Lower leg skin (tissue), 4 donors: Measurements from ENCODE around the gene SORCS1. TPM values are rescaled to one million over a fixed set of nuclear protein-coding genes. Genes with fewer than 3 reads are reported as not detected.
A peak's percentile ranks its signal among the peaks of the same experiment; 100 is the strongest.

ENCODE experiments used
- DNase-seq, 2 donors: peaks; one replicate each; pipeline ENCODE4 v3.0.0-alpha.2; 2019; ENCODE audit warnings: low spot score in 2 of 2
- H3K4me3 ChIP-seq: fragments of 200-600 bp; sonication (generic); 2 replicates; pipeline ENCODE4 v1.5.1; 2017; ENCODE audit warnings: mild to moderate bottlenecking, low read depth; ENCODE audit not compliant: poor library complexity, severe bottlenecking
- CTCF ChIP-seq, 3 donors: fragments of 450-650 bp; IDR thresholded peaks; one replicate each; pipeline ENCODE4 v1.5.1; 2016; ENCODE audit warnings: antibody characterized with exemption in 3 of 3, mild to moderate bottlenecking in 3 of 3, moderate library complexity in 2 of 3
- POLR2A ChIP-seq, 2 donors: fragments of 450-650 bp; IDR thresholded peaks; one replicate each; pipeline ENCODE4 v1.6.1; 2016 to 2017; ENCODE audit warnings: antibody characterized with exemption in 2 of 2, mild to moderate bottlenecking in 1 of 2, moderate library complexity in 1 of 2
- WGBS, 2 donors: methylation state at CpG; one replicate each; pipeline ENCODE4 v1.1.5; 2018; 5-methylcytosine and 5-hydroxymethylcytosine counted together
- intact Hi-C: fragments of 100-400 bp; cut with DNase I; formaldehyde crosslinking; loops from one replicate; pipeline ENCODE4 v1.15.0; 2023; ENCODE audit warnings: low total_unique reads
- total RNA-seq, 4 donors: library from RNA; depleted of rRNA; stranded (reverse); fragments of >200 nt; gene quantifications; one replicate each; pipeline ENCODE4 v1.1.0, GENCODE V29; 2016

SORCS1 gene
- total RNA-seq, 4 donors from 2014 or later: 2.2 to 5.3 (median 2.9) TPM

DNA sequence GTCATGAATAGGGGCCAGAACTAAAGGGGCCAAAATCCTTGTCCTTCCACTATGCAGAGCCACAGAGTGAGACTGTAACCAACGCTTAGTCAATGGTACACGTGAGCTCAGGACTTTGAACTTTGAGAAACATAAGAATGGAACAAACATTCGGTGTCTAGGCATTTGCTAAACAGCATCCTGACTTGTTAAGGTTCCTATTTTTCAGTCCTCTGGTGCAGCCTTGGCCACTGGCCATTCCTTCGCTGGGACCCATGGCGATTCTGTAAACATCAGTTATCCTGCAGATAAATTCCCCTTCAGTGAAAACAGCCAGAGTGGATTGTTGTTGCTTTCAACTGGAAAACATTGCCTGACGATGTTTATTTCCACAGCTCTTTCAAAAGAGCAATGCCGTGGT lies 266.8 kb downstream of the SORCS1 start:
- DNase-seq: no peak
- intact Hi-C loops: no loop called here
- TF ChIP-seq POLR2A (IDR thresholded peaks at IDR 0.05) (no peak), CTCF (IDR thresholded peaks at IDR 0.05) (no peak)
- 67 to 72% methylated on average over 7 of the region's 7 CpGs for WGBS, 2 donors
- no peak overlapping the region for H3K4me3 ChIP-seq

GRCh38 chr10:106894692-106895091 lies 269.8 kb downstream of the SORCS1 start:
- 50 to 70% methylated on average over 1 of the region's 1 CpG for WGBS, 2 donors
- DNase-seq: peak in 1 of 2 donors; percentile 18
- H3K4me3 ChIP-seq: no peak overlapping the region
- TF ChIP-seq POLR2A (IDR thresholded peaks at IDR 0.05) (no peak), CTCF (IDR thresholded peaks at IDR 0.05) (no peak)
- intact Hi-C loops: no loop called here

GRCh38 chr10:106877574-106877973 lies 286.9 kb downstream of the SORCS1 start:
- 82 to 90% methylated on average over 5 of the region's 5 CpGs for WGBS, 2 donors
- no peak for TF ChIP-seq POLR2A (IDR thresholded peaks at IDR 0.05)
- TF ChIP-seq CTCF (IDR thresholded peaks at IDR 0.05): no peak
- intact Hi-C loops: no loop called here
- H3K4me3 ChIP-seq: no peak overlapping the region
- DNase-seq: no peak

DNA sequence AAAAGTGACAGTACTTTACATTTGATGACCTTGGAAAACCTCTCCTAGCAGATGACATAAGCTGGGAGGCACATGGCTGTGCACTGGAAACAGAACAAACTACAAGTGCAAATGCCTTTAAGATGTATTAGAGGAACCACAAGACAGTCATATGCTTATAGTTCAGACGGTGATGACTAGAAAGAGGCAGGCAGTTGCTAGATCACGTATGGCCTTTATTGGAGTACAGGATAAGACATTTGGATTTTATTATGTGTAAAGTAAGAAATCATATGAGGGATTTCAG lies 290.0 kb downstream of the SORCS1 start:
- intact Hi-C loops: no loop called here
- TF ChIP-seq POLR2A (IDR thresholded peaks at IDR 0.05): no peak
- no peak for TF ChIP-seq CTCF (IDR thresholded peaks at IDR 0.05)
- DNase-seq: no peak
- no peak overlapping the region for H3K4me3 ChIP-seq
- 37 to 57% methylated on average over 2 of the region's 2 CpGs for WGBS, 2 donors

DNA sequence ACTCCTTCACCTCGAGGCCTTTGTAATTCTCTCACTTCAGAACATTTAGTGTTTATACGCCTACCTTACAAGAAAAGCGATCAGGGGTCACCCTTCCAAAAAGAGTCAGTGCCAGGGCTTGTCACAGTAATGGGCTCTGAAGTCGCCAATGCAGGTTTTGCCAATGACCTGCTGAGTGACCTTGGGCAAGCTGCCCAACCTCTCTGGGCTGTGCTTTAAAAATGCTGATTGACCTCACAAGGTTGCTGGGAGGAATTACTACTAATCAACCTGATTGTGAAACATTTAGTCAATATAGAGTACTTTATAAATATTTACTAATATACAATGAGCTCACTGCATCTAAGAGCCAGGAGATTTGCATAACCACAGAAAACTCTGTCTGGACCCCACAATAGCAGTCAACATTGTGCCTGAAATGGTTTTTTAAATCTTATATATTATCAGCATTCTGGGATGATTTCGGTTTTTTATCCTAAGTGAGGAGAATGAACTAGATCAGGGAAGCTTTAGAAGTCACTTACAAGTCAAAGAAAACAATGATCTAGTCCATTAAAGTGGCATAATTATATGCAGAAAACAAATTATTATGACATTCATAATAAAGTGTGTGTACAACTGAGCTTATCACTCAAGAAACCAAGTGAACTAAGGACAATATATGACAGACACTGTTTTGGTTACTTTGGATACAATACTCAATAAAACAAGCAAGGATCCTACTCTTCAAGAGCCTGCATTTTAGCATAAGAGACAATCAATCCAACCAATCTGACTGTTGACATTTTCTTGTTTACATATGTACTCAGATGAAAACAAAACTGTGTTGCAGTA lies 290.5 kb downstream of the SORCS1 start:
- TF ChIP-seq CTCF (IDR thresholded peaks at IDR 0.05) (no peak), POLR2A (IDR thresholded peaks at IDR 0.05) (no peak)
- WGBS, 2 donors: 66 to 85% methylated on average over 5 of the region's 5 CpGs
- intact Hi-C loops: no loop called here
- H3K4me3 ChIP-seq: no peak overlapping the region
- DNase-seq: no peak

DNA sequence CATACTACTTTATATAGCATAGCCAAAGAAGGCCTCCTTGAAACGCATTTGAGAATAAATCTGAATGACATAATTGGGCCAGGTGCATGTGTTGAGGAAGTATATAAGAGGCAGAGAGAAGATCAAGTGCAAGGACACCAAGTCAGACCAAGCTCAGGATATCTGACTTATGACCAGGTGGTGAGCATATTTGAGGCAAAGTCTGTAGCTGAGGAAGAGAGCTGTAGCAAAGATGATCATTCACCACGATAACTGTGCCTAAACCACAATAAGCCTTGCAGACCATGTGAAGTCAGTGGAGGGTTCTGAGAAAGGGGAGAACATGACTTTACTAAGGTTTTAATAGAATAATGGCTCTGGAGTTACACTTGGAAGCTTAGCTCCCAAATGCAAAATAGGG lies 292.3 kb downstream of the SORCS1 start:
- H3K4me3 ChIP-seq: no peak overlapping the region
- intact Hi-C loops: no loop called here
- no peak for TF ChIP-seq POLR2A (IDR thresholded peaks at IDR 0.05)
- TF ChIP-seq CTCF (IDR thresholded peaks at IDR 0.05): no peak
- DNase-seq: no peak
- WGBS, 2 donors: 57 to 58% methylated on average over 2 of the region's 2 CpGs
